Activated T-cell treated with anti-CD3 and anti-CD28 coated beads for 1 hour (primary cell): ENCODE measurements around the gene CKS1B.
A peak's percentile ranks its signal among the peaks of the same experiment; 100 is the strongest.

ENCODE experiments used
- DNase-seq: peaks from one replicate; pipeline ENCODE4 v3.0.0-alpha.2; 2020; ENCODE audit warnings: low read depth

CKS1B gene

DNA sequence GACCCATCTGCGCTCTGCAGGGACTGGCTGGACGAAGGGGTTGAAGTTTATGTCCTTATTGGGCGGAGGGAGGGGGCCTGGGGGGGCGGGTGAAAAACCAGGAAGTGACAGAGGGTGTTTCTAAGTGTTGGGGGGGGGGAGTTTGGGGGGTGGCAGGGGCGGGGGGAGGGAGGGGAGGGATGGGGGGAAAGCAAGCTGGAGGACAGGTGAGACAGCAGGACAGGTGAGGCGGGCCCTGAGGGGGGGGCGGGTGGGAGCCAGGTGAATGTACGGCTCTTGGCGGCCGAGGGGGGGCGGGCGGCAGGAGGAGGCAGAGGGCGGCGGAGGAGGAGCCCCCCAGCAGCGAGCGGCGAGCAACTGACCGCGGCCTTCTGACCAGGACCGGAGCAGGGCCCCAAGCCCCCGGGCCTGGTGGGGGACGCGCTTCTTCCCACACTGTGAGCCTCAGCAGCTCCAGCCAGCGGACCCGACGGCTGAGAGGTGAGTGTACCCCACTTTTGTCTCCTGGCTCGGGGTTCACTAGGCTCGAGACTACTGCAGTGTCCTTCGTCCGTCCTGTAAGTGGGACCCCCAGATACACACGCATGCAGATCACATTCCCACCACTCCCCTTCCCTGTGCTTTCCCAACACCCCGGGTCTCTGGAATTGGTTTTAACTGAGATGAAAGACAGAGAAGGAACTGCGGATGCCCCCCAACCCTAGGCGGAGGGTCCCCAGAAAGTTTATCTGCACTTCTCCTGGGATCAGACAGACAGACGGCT is 28.2 kb downstream of the CKS1B start, which contains the start of gene ZBTB7B:
TSS of gene ZBTB7B (plus strand) at position 339 of the 763 bp plus-strand sequence. CDS start 11,859 bp downstream, outside the sequence.
- DNase-seq: no peak

DNA sequence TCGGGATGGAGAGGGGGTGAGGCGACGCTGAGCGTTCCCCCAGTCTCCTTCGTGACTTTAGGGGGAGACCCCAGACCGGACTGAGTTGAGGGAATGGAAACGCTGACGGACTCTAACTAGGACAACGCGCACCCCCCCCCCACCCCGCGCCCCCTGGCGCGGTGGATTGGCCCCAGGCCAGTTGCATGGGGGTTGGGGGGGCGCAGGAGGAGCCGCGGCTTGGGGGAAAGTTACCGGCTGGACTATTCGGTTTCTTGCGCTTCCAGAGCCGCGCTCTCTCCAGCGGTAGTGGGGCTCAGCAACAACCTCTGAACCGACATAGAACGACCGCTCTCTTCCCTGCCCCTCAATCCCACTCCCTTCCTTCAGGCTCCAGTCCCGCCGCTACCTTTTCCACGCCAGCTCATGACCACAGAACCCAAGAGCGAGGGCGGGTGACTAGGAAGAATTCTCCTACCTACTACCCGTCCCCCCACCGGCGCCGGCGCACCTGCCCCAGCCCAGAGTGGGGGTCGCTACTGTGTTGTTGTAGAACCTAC is 28.8 kb downstream of the CKS1B start:
- no peak for DNase-seq

DNA sequence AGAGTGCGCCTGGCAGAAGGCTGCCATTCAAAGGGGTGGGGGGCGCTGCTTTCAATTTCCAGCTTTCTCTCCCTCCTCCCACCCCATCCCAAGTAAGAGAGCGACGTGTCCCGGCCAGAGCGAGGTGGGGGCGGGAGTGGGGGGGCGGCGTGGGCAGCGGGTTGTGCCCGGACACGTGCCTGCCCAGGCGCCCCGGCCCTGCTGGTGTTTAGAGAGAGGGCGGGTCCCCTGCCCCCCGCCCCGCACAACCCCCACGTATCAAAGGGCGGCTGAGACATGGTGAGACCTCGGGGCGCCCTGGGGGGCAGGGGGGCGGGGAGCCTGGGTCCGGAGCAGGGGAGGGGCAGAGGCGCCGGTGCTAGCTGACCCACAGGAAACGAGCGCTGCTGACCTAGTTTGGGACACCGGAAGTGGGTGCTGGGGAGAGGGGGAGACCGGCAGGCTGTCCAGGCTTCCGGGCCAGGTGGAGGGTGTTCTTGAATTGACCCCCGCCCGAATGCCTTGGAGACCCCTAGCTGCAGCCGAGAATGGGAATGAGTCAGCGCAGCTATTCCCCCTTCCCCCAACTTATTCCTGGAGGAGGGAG is 29.4 kb downstream of the CKS1B start:
- DNase-seq: no peak

DNA sequence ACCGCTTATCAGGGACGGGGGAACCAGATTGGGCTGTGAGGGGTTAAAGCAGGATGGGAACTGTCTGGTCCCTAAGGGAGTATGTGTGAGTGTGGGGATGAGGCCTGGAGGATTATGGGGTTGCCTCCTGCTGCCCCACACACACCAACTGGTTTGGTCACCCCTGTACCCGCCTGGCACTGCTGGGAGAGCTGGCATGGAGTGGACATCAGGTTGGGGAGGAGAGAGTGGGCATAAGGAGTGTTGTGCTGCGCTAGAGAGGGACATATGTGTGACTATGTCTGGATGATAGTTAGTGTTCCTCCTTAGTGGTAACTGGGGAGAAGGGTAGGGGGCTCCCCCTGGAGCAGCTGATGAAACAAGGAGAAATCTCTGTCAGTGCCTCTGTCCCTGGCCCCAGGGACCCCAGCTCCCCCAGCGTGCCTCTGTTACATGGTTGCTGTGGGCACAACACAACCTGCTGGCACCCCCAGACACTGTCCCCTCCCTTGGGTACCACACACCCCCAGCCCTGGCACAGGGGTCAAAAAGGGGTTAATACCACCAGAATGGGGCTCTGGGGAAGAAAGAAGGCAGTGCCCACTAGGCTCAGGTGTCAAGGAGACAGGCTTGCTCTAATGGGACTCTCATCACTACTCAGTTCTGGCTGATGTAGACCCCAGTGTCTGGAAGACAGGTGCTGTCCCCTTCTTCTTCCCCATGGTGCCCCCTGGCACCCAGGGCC is 30.0 kb downstream of the CKS1B start:
- no peak for DNase-seq

DNA sequence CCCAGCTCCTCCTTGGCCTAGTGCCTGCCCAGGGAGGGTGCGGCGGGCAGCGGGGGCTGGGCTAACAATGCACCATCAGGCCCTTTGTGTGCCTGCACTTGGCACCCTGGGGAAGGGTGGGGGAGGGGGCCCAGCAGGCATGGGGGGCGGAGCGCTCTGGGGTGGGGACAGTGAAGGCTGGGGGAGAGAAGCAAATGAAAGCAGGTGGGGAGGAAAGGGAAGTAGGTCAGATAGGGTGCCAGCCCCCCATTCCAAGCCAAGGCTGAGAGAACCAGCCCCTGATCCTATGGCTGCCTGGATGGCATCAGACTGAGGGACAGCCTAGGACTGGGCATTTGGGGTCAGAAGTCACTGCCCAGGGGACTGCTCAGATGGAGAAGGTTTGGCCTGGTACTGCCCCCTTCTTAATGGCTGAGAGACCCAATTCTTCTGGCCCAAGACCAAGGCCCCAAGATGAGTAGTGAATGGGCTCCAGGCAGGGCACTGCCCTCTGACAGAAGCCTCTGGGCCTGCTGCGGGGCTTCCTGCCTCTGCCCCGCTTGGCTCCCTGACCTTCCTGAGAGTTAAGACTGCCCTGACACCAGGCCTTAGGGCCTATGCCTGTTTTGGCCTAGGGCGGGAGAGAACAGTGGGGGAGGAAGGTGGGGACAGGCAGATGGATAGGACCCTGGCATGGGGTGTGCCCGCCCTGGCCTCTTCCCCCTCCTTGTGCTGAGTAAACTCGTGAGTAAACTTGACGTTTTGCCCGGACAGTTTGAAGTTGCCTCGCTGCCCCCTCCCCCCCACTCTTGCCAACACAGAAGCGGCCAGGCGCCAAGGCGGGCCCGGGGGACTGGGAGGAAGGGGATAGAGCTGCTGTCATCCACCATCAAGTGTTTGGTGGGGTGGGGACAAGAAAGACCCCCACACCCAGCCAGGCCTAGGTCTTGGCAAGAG is 30.9 kb downstream of the CKS1B start:
- DNase-seq: no peak

DNA sequence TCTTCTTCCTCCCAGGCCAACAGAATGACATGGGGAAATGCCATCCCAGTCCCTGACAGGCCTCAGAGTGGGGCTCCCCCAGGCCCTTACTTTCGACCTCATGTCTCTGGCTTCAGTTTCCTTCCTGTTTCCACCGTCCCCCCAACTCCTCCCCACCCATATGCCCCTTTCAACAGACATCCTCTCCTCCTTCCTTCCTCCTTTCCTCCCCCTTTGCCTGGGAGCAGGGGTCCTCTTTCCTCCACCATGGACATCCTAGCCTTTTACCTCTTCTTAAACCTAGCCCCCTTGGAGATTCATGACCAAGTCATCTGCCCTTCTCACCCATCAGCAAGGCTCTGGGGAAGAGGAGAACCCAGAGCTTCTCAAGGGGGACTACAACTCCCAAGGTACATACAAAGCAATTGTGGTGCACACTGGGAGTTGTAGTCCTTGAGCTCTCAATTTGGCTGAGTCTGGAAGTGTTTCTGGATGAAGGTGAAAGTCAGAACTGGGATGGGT is 32.2 kb downstream of the CKS1B start:
- no peak for DNase-seq

DNA sequence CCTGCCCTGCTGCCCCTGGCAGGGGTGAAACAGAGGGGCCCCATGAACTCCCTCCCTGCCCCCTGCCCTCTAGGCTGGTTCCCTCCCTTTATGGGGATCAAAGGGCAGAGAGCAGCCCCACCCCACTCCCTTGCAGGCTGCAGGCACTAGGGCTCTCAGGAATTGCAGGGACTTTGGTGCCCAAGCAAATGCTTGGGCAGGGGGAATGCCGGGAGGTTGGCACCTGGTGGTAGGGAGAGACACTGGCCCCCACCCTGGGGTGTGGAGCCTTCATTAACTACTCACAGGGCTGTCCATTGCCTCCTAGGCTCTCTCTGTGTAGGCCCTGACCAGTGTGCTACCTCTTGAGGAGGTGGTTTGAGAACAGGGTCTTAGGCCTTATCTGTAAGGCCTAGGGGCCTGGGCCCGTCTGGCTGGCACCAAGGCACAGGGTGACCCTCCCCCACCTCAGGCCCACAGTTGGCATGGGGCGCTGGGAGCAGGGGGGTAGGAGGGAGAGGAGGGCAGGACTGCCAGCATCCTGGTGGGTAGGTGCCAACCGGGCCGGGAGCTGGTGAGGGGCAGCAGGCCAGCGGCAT is 32.9 kb downstream of the CKS1B start:
- DNase-seq: no peak

DNA sequence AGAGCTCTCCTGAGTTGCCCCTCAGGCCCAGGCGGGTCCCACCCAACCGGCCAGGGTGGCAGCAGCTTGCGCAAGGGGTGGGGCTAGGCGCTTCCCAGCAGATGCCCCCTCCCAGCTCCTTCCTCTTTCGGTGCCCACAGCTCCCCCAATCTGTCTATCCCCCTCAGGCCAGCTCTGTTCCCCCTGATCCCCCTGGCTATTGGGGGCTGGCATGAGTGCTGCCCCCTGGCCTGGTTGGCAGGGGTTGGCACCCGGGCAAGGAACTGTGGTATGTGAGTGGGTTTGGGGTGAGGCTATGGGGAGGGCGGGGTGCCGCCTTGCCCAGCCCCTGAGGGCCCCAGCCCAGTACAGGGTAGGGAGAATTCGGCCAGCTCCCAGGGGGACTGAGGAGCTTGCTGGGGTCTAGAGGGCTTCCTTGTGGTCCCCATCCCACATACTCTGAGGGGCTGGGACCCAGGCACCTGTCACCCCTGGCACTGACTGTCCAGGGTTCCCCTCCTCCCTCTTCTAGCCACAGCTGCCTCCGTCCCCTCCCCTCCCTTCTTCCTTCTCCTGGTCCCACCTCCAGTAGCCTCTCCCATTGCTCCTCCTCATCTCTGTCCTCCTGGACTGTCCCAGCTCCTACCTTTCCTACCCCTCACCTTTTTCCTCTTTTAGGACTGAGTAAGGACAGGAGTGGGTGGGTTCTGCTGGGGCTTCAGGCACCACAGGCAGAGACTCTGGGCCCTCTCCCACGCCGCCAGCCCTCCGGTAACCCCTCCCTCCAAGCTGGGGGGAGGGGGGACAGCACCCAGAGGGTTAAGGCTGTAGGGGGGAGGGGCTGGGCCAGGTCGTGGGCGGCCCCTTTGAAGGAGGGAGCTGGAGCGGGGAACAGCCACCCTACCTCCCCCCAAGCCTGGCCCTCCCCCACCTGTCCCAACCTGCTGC is 33.8 kb downstream of the CKS1B start:
- no peak for DNase-seq

DNA sequence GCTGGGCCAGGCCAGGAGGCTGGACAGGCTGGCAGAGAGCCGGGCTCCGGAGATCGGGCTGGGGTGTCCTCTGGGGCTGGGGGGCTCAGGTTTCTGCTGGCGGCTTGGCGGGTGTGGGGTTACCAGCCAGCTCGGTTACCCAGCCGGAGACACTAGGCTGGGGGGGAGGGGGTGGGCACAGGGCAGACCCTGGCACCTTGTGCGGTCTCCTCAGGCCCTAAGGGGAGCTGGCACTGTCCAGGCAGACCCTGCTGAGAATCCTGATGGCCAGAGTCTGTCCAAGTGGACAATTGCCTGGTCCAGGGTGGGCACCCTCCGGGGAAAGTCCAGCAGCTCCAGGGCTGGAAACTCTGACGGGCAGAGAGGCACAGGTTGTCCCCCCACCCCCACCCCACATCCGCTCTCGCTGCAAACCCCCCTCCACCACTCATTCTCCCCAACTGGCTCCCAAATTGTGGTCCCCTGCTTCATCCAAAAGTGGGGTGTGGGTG is 34.8 kb downstream of the CKS1B start:
- no peak for DNase-seq

DNA sequence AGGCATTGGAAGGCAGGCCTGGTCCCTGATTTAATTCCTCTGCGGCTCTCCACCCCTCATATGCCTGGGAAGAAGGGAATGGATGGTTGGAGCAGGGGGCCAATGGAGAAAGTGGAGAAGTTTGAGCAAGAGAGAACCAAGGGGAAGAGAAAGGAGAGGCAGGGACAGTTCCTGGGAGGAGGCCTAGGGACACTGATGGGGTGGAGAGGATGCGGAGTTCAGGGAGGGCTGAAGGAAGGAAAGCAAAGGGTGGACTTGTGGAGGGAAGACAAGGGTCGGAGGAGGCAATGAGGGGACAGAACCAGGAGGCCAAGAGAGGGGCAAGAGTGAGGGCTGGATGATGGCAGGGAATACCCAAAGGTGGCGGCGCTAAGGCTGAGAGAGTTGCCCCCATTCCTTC is 35.3 kb downstream of the CKS1B start:
- no peak for DNase-seq

DNA sequence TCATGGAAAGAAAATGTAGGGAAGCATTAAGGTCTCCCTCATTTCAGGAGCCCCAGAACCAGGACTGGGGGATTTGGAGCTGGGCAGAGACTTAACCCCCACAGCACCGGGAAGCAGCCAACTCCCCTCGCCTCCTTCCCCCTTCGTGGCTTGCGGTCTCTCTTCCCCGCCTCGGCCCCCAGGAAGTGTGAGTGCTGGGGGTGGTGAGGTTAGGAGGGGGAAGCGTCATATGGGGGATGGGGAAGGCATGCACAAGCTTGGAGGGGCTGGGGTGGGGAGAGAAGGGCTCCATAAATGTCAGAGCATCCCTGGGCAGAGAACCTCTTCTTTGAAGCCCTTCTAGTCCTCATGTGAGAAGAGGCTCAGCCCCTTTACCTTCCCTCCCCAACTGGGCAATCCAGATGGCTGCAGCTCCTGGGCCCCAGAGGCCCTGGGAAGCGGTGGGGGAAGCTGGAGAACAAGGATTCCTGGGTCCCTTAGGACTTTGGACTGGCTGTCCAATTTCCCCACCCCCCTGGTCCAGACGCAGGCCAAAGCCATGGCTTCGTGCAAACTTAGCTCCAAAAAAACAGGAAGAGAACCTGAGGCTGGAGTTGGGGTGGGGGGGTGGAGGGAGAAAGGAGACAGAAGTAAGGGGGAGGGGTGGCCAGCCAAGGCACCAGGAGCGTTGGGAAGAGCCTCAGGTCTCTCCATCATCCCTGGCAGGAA is 35.9 kb downstream of the CKS1B start:
- no peak for DNase-seq

DNA sequence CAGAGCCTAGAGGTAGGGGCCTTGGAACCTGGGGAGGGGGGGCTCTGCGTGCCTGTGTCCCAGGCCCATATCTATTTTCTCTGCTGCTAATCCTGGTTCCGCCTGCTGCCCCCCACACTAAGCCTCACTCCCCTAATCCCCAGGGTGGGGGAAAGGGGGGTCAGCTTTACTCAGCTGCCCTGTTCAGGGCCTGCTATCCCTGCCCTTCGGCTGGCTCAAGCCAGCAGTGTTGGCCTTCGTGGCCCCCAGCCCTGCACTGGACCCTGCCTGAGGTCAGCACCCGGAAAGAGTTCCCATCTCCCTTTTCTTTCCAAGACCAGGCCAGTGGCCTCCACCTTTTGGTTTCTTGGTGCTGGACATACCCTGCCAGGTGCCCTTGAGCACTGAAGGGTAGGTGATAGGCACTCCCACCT is 36.5 kb downstream of the CKS1B start:
- DNase-seq: no peak

DNA sequence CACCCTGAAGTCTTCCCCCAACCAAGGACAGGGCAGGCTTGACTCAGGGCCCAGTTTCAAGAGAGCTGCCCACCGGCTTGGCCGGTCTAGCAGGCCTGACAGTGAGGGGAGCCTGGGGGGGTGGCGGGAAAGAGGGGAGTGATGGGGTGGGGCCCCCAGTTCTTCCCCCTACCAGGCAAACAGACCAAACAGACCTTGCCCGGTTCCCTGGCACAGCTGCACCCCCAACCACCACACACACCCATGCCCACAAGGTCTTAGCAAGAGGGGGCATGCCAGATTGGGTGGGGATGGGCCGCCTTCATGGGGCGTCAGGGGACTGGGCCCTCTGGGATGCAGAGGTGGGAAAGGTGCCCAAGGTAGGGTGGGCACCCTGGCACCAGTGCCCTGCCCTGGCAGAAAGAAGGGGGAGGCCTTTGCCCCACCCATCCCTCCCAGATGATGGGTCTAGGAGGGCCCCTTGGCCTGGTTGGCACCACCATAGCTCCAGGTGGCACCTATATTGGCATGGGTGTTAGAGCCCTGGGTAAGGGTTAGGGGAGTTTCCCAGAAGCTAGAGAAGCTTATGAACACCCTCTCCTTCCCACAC is 37.0 kb downstream of the CKS1B start:
- DNase-seq: no peak

DNA sequence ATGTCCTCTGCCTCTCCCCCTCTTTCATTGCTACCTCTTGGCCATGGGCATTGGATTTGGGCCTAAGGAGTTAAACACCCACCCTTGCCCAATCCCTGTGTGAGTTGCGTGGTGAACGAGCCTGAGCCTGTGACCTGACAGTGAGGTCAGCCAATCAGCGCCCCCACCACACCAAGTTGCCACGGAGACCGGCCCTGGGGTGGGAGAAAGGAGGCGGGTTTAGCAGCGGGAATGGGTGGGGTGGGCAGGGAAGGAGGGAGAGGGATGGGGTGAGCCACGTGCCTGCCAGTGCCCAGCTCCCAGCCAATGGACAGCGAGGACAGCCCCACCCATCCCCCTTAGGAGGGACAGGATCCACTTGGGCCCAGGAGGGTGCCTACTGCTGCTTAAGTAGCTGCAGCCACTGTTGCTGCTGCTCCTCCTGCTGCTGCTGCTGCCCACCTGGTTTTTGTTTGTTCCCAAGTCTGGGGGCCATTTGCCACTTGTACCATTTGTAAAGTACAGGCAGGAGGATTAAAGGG is 37.6 kb downstream of the CKS1B start:
- no peak for DNase-seq

DNA sequence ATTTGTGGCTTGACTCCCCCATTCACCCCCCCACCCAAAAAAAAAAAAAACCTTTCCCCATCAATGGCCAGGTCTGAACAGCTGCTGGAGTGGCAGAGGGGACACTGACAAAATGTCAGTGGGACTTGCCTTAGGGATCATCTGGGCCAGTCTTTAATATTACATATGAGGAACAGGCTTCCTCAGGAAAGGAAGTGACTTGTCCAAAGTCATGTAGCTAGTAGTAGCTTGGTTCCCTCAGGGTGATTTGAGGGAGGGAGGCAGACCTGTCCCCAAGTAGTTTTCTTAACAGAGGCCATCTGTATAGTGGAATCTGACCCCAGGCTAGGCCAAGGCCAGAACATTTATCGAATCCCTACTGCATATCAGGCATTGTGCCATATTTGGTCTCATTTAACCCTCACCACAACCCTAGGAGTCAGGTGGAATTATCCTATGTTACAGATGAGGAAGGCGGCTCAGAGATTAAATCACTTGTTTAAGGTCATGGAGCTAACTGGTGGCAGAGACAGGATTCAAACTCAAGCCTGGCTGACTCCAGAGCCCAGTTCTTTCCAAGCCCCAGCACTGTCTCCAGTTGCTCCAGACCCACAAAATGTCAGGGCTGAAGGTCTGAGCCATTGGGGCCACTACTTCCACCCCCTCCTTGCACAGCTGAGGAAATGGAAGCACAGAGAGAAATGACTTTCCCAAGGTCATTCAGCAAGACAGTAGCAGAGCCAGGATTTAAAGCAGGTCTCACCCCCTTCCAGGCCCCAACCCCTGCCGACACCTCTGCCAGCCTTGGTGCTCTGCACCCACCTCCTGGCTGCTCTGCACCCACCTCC is 38.5 kb downstream of the CKS1B start:
- DNase-seq: no peak

DNA sequence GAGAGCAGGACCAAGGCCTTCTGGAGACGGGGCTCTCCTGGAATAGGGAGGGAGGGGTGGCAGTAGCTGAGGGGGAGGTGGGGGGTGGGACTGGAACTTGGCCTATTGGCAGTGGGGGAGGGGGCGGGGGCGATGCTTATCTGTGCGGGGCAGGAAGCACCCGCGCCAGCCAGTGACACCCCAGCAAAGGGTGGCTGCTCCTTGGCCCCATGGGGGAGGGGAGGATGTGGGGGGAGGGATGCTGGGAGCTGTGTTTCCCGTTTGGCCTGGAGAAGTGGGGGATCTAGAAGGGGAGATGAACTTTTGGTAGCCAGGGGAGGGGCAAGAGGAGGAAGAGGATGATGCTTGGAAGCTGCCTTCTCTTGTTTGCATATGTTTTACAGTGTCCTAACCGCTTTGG is 39.2 kb downstream of the CKS1B start:
- peak; percentile 48 for DNase-seq

DNA sequence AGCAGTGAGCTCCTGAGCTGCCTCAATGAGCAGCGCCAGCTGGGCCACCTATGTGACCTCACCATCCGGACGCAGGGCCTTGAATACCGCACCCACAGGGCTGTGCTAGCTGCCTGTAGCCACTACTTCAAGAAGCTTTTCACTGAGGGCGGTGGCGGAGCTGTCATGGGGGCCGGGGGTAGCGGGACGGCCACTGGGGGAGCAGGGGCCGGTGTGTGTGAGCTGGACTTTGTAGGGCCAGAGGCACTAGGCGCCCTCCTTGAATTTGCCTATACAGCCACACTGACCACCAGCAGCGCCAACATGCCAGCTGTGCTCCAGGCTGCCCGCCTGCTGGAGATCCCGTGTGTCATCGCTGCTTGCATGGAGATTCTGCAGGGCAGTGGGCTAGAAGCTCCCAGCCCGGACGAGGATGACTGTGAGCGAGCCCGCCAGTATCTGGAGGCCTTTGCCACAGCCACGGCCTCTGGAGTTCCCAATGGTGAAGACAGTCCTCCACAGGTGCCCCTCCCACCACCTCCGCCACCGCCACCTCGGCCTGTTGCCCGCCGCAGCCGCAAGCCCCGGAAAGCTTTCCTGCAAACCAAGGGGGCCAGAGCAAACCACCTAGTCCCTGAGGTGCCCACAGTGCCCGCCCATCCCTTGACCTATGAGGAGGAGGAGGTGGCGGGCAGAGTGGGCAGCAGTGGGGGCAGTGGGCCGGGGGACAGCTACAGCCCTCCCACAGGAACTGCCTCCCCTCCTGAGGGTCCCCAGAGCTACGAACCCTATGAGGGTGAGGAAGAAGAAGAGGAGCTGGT is 40.4 kb downstream of the CKS1B start:
- DNase-seq: no peak
